NCI-H128 (cell line): ENCODE data around the gene THAP6.
"Not testable (repeated sequence)": the region's sequence is repeated elsewhere in the genome, so short reads cannot be mapped to it uniquely, and the experiment has no call there.

ENCODE experiments used
- DNase-seq: peaks from one replicate; lab custom pipeline; 2025; ENCODE audit not compliant: unreplicated experiment; lab: John Stamatoyannopoulos, UW

The THAP6 gene

DNA sequence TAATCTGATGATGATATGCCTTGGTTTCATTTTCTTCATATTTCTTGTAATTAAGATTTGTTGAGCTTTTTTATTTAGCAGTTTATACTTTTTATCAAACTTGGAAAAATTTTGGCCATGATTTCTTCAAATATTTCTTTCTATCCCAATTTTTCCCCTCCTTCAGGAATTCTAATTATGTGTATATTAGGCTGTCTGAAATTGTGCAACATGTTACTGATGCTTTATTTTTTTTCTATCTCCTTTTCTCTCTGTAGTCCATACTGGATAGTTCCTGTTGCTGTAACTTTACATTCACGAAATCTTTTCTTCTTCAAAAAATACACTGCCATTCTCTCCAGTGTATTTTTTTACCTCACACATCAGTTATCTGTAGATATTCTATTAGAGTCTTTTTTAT, 10.8 kb downstream of the THAP6 start:
- no peak for DNase-seq

DNA sequence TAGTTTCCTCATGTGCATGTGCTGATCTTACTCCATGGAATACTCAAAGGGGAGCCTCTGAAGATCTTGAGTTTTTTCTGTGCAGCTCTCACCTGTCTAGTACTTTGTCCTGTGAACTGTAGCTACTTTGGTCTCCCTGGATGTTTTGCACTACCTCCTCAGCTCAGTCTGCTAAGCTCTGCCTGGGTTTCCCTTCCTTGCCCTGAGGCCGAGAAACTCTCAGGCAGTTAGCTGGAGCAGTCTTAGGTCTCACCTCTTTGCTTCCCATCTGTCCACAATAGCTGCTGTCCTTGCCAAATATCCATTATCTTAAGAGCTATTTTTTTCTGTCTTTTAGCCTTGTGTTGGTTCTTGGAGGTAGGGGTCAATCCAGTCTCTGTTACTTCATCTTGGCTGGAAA, 11.6 kb downstream of the THAP6 start:
- DNase-seq, result no peak

DNA sequence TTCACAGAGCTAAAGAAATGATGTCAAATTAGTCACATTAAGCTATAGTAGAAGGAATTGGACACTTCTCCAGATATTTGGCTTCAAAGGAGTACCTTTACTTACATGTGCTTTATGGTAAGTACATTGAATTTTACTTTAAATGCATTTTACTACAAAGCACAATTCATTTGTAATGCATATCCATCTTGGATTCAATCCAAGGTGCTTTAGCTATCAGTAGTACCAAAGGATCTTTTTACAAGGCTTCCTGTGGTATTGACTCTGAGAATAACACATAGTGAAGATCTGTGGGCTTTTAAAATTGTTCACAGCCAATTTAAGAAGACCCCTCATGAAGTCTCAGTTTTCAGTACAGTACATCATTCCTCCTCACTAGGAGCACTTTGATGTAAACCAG, 13.2 kb downstream of the THAP6 start:
- no peak for DNase-seq

DNA sequence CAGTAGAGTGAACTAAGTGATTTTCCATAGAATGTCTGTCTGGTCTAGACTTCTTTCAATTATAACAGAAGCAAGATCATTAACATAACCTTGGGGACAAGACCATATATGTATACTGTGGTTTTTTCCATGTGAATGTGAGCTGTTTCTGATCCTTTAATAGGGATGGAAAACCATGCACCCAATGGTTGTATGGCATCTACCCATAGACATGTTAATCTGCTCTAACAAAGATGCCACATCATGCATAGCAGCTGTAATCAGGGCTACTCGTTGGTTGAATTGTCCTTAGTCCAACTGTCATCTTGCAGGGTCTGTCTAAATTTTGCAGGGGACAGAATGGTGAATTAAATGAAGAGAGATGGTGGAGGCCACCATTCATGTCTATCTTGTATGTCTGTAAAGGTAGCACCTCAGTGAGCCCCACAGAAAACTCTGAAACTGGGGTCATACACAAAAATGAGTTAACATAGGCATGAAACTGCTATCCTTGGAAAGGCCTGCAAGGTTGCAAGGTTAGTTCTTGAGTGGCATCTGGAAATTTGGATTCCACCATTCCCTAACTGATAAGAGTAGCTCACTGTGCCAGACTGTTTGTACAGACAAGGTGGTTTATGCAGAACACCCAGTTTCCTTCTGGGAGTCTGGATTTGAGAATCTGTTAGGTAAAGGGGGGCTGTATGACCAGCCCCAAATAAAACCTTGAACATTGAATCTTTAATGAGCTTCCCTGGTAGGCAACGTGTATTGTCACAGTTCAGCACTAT, 16.5 kb downstream of the THAP6 start:
- DNase-seq, result no peak

DNA sequence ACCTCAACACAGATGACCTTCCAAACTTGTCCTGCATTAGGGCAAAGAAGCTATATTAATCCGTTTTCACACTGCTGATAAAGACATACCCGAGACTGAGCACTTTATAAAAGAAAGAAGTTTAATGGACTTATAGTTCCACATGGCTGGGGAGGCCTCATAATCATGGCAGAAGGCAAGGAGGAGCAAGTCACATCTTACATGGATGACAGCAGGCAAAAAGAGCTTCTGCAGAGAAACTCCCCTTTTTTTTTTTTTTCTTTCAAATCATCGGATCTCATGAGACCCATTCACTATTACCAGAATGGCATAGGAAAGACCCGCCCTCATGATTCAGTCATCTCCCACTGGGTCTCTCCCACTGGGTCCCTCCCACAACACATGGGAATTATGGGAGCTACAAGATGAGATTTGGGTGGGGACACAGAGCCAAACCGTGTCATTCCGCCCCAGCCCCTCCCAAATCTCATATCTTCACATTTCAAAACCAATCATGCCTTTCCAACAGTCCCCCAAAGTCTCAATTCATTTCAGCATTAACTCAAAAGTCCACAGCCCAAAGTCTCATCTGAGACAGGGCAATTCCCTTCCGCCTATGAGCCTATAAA, 17.4 kb downstream of the THAP6 start:
- not testable (repeated sequence) for DNase-seq

DNA sequence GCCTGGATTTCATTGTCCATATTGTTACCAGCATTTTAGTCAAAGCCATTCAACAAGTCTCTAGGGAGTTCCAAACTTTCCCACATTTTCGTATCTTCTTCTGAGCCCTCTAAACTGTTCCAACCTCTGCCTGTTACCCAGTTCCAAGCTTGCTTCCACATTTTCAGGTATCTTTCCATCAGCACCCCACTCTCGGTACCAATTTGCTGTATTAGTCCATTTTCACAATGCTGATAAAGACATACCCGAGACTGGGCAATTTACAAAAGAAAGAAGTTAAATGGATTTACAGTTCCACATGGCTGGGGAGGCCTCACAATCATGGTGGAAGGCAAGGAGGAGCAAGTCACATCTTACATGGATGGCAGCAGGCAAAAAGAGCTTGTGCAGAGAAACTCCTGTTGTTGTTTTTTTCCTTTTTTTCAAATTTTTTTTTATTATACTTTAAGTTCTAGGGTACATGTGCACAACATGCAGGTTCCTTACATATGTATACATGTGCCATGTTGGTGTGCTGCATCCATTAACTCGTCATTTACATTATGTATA, 19.1 kb downstream of the THAP6 start:
- DNase-seq, result not testable (repeated sequence)

DNA sequence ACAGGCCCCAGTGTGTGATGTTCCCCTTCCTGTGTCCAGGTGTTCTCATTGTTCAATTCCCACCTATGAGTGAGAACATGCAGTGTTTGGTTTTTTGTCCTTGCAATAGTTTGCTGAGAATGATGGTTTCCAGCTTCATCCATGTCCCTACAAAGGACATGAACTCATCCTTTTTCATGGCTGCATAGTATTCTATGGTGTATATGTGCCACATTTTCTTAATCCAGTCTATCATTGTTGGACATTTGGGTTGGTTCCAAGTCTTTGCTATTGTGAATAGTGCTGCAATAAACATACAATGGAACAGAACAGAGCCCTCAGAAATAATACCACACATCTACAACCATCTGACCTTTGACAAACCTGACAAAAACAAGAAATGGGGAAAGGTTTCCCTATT, 19.7 kb downstream of the THAP6 start:
- not testable (repeated sequence) for DNase-seq

DNA sequence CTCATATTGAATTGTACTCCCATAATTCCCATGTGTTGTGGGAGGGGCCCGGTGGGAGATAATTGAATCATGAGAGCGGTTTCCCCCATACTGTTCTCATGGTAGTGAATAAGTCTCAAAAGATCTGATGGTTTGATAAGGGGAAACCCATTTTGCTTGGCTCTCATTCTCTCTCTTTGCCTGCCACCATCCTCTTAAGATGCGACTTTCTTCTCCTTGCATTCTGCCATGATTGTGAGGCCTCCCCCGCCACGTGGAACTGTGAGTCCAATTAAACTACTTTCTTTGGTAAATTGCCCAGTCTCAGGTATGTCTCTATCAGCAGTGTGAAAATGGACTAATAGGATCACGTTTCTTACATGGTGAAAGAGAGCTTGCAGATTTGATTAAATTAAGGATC, 23.0 kb downstream of the THAP6 start:
- not testable (repeated sequence) for DNase-seq

DNA sequence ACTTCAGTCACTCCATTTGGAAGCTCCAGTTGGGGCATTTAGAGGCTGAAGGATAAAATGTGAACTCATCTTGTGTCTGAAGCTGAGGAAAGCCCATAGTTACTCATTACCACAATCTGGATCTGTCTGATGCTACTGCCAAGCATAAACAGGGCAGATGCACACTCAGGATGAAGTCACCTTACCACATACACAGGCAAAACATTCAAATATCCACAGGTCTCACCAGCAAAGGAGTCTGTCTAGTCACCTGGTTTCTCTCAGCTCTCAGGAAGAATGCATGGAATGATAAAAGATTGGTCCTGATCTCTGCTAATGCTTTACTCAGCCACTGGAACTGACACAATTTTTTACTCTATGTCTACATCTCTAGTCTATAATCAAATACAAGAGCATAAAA, 28.6 kb downstream of the THAP6 start:
- DNase-seq, result no peak

DNA sequence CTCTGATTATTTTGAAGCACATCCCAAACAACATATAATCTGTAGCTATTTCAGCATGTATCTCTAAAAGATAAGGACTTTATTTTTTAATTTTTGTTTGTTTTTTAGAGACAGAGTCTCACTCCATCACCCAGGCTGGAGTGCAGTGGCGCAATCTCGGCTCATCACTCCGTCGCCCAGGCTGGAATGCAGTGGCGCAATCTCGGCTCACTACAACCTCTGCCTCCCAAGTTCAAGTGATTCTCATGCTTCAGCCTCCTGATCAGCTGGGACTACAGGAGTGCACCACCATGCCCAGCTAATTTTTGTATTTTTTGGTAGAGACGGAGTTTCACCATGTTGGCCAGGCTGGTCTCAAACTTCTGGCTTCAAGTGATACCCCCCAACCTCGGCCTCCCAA, 29.9 kb downstream of the THAP6 start:
- not testable (repeated sequence) for DNase-seq

DNA sequence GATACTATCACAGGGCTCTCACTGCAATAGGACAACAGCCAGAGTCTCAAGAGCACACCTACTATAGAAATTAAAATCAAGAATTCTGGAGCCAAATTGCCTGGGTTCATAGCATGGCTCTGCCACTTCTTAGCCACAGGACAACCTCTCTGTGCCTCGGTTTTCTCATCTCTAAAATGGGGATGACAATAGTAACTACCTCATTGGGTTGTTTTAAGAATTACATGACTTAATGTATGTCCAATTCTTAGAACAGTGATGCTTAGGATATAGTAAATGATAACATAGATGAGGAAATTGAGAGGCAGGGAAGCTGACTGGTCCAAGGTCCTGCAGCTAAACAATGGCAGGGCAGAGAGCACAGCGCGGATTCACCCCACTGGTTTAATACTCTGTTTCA, 30.6 kb downstream of the THAP6 start:
- DNase-seq, result no peak

DNA sequence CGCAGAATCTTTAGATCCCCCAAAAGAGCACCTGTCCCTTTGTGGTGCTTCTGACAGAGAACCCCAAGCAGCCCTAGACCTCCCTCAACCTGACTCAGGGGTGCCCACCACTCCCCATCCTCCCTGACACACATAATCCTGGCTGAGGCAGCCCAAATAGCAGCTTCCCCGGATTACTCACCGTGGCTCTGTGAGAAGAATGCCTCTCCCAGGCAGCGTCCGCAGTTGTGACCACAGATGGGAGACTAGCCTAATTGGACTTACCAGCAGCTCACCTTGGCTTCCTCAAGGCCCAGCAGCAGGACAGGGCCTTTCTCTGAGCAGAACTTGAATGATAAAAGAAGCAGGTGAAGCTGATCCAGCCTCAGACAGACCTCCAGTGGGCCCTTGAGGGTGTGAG, 31.3 kb downstream of the THAP6 start:
- no peak for DNase-seq

DNA sequence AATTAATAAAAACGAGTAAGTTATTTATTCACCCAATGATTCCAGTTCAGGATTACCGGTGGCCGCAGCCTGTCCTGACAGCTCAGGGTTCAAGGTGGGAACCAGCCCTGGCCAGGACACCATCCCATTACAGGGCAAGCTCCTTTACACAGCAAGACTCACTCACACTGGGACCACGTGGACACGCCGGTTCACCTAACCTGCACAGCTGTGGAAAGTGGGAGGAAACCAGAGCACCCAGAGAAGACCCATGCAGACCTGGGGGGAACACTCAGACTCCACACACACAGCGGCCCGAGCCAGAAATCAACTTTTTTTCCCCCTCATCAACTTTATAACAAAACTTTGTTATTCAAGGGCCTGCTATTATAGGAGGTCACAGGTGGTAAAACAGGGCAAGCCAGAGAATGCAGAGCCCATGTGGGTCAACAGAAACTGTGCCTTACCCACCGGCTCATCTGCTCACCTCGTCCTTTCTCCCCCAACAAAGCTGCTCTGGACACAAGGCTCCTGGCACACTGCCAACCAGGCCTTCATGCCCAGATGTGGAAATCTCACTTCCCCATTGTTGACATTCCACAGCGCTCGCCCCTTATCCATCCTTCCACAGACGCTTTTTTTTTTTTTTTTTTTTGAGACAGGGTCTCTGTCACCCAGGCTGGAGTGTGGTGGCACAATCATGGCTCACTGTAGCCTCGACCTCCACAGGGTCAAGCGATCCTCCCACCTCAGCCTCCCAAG, 33.5 kb downstream of the THAP6 start:
- DNase-seq, result no peak

DNA sequence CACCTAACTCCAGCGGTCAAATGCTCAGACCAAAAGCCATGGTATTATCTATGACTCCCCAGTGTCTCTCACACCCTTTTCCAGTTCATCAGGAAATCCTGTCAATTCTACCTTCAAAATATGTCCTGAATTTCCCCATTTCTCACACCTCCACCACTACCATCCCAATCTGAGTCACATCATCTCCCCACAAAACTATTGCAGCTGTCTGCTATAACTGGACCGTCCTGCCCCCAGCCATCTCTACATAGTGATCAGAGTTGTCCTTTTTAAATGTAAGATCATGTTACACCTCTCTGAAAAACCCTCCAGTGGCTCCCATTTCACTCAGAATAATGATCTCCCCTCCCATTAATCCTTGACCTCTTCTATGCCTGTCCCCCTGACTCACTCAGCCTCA, 34.7 kb downstream of the THAP6 start:
- no peak for DNase-seq

DNA sequence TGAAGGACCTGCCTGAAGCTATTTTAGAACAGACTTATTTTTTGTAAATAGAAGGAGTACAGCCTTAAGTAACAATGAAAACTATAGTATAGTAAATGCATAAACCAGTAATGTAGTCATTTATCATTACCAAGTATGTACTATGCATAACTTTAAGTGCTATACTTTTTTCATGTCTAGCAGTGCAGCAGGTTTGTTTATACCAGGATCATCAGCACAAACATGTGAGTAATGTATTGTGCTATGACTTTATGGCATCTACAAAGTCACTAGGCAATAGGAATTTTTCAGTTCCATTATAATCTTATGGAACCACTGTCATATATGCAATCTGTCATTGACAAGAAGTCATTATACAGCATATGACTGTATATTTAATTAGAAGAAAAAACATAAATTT, 38.2 kb downstream of the THAP6 start:
- no peak for DNase-seq

DNA sequence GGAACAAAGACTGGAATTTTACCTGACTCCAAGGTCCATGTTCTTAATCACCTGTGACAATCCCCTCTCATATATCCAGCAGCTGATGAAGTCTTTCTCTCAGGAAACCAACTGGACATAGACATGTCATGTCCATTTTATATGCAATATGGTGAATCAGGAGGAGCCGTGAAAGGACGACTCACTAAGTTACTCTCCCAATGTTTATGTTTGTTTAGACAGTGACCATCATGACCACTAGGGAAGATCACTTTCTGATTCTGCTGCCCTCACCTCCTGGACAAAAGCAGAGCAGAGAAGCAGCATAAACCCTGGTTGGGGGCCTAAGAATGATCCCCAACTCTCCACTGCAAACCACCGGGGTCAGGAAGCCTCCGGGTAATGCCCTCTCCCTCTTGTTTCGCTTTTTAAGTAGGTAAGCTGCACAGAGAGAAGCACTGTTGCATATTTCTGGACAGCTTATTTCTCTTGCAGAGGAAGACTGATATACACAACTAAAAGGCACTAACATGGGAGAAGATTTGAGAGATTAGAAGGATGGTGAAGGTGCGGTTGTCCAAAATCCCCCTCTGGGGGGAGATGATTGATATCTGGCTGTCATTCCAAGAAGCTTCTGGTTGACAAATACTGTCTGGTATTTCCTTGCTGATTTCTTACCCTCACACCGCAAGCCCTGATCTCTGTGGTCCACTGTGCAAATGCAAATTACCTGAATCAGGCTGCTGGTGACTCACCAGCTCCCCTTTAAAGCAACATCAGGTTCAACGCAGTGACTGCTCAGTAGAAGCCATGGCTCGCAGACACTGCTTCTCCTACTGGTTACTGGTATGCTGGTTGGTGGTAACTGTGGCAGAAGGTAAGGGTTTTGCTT, 41.3 kb downstream of the THAP6 start, which contains the start of gene ODAPH:
Gene ODAPH, plus strand, starts transcription at position 773 of the 871 bp plus-strand sequence. Its CDS starts 17 bp downstream, at position 790.
- no peak for DNase-seq

DNA sequence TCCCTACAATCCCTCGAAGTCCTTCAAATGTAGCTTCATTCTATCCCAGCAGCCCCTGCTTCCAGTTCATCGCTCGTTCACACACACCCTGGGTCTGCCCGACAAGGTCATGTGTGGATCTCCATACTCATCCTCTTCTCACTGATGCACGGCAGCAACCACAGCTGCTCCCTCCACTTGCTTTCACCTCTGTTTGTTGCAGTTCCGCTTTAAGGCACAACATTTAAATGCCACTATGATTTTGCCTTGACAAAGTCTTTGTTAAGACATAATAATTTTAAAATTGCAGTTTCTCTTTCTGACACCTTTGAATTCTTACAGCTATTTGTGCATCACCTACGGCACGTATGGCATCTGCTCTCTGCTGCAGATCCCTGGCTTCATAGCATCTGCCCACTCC, 43.4 kb downstream of the THAP6 start:
- no peak for DNase-seq

DNA sequence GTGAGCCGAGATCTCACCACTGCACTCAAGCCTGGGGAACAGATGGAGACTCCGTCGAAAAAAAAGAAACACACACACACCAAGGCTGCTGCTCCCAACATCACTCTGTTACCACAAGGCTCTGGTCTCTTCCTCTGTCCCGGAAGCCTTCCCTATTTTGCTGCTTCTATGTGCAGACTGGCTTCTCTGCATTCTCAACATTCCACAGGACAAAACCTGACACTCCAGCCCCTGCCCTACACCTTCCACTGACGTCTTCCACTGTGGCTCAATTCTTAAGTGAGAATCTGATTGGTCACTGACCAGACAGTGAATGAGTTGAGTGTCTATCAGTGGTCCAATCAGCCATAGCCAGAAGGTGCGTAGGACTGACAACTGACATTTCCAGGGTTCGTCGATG, 47.5 kb downstream of the THAP6 start:
- no peak for DNase-seq

DNA sequence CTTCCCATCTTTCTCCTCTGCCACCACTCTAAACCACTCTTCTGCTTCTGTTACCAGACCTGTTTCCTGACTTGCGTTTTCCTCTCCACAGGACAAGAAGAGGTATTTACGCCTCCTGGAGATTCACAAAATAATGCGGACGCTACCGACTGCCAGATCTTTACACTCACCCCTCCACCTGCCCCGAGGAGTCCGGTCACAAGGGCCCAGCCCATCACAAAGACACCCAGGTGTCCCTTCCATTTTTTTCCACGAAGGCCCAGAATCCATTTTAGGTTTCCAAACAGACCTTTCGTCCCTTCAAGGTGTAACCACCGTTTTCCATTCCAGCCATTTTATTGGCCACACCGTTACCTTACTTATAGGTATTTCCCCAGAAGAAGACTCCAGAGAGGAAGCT, 49.8 kb downstream of the THAP6 start:
- no peak for DNase-seq

DNA sequence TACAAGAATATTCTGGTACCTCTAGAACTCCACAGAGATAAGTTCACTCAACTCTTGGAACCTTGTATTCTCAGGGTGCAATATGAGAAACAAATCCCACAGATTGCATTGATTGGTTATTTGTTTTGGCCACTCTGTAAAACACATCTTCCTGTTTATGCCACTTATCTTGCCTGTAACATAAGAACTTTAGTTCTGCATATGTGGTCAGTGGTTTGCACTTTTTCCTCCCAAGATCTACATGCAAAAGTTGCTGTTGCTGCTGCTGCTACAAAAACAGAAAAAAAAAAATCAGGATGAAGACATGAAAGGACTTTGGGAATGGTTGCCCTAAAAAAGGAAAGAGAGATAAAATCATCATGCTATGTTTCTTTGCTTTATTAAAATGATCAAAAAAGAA, 51.2 kb downstream of the THAP6 start:
- DNase-seq, result no peak

DNA sequence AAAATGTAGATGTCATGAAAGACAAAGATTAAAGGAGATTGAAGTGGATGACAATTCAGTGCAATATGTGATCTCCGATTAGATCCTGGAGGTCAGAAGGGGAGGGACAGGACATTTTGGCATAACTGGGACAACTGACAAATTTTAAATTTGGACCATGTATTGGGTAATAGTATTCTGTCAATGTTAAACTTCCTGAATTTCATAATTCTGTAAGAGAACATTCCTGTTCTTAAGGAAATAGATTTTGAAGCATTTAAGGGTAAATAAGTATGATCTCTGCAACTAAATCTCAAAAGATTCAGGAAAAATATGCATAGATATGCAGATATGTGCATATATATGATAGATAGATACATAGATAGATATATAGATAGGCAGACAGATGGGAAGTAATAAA, 52.6 kb downstream of the THAP6 start:
- DNase-seq, result no peak
